ENCODE data around the gene NIPSNAP2. TPM values are rescaled to one million over a fixed set of nuclear protein-coding genes. Genes with fewer than 3 reads are reported as not detected.

NIPSNAP2 gene
- polyA plus RNA-seq, 3 donors: 43.2 to 97.5 (median 88.0) TPM

DNA sequence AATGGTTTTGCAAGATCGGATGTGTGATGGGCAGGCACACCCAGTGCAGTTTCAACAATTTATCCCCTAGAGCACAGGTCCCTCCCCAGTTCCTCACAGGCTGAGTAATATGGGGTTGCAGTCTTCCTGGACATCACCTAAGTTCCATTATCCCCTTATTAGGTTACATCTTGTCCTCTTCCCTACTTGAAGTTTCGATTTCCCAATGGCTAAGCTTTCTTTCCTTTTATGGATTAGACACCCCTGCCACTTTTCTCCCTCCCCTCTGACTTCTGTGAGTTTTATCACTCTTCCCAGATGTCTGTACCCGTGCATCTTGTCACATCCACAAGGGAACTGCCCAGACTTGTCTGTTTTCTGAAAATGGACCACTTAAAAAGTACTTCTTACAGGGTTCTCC is 2.4 kb upstream of the NIPSNAP2 start:
- DNase-seq: no peak
- peaks cover 19% of the 10 kb centered on the region for H3K79me2 ChIP-seq (ENCODE audit: insufficient read depth, low read length)
- peaks cover 3% of the 10 kb centered on the region for H4K20me1 ChIP-seq (ENCODE audit: insufficient read depth, low read length)
- no peak overlapping the region for H3K27ac Mint-ChIP-seq
- no peak overlapping the region for H2AFZ ChIP-seq (ENCODE audit: insufficient read depth, low read depth, low read length, poor library complexity, severe bottlenecking)
- peaks cover 4 to 6% of the 10 kb centered on the region in 2 donors for H3K36me3 Mint-ChIP-seq
- H3K27me3 ChIP-seq (ENCODE audit: control insufficient read depth in 2 of 2, insufficient read depth in 2 of 2, low read length in 2 of 2): peaks cover 0 to 5% of the 10 kb centered on the region in 2 donors
- H3K9me3 ChIP-seq (replicated peaks in 1 of 2; ENCODE audit: control insufficient read depth in 1 of 2, insufficient read depth in 1 of 2, low read length in 2 of 2): no peaks in the 10 kb centered on the region
- WGBS (ENCODE audit: insufficient coverage): 92% methylated on average over 1 of the region's 3 CpGs
- peaks cover 18% of the 10 kb centered on the region in 2 donors for H3K4me1 ChIP-seq (ENCODE audit: control insufficient read depth in 1 of 2, insufficient read depth in 2 of 2, low read length in 2 of 2)
- peaks cover 22% of the 10 kb centered on the region for H3K4me1 Mint-ChIP-seq
- no peak overlapping the region for H3K4me3 ChIP-seq (replicated peaks in 1 of 3; ENCODE audit: low read depth in 2 of 3, low read length in 3 of 3)
- peaks cover 0 to 9% (median 9%) of the 10 kb centered on the region in 3 donors for H3K27me3 Mint-ChIP-seq (ENCODE audit: low read depth in 3 of 3)
- no peak overlapping the region for H3K4me3 Mint-ChIP-seq
- TF ChIP-seq, protein P1, sequence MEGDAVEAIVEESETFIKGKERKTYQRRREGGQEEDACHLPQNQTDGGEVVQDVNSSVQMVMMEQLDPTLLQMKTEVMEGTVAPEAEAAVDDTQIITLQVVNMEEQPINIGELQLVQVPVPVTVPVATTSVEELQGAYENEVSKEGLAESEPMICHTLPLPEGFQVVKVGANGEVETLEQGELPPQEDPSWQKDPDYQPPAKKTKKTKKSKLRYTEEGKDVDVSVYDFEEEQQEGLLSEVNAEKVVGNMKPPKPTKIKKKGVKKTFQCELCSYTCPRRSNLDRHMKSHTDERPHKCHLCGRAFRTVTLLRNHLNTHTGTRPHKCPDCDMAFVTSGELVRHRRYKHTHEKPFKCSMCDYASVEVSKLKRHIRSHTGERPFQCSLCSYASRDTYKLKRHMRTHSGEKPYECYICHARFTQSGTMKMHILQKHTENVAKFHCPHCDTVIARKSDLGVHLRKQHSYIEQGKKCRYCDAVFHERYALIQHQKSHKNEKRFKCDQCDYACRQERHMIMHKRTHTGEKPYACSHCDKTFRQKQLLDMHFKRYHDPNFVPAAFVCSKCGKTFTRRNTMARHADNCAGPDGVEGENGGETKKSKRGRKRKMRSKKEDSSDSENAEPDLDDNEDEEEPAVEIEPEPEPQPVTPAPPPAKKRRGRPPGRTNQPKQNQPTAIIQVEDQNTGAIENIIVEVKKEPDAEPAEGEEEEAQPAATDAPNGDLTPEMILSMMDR (IDR thresholded peaks at IDR 0.05): no peak
- peaks cover 2 to 7% of the 10 kb centered on the region in 2 donors for H3K36me3 ChIP-seq (replicated peaks in 1 of 2; ENCODE audit: control insufficient read depth in 1 of 2, insufficient read depth in 2 of 2, low read length in 2 of 2)
- no peak overlapping the region for H3K27ac ChIP-seq (ENCODE audit: low read depth in 1 of 2, low read length in 2 of 2)
- H3K9me3 Mint-ChIP-seq: peaks cover 0 to 3% (median 0%) of the 10 kb centered on the region in 7 donors
- no peak overlapping the region for H3K9ac ChIP-seq (ENCODE audit: insufficient read depth, low read length, poor library complexity, severe bottlenecking)
- intact Hi-C loops (cut with micrococcal nuclease): loop anchor here (5.0 to 10.0 kb wide), 2 partner anchors 367 to 595 kb away; partner anchors contain the start of gene LANCL2 (in 1 of the 2)
- no peak overlapping the region for H3K4me2 ChIP-seq (replicated peaks; ENCODE audit: extremely low read depth, low read length, poor library complexity, severe bottlenecking)

DNA sequence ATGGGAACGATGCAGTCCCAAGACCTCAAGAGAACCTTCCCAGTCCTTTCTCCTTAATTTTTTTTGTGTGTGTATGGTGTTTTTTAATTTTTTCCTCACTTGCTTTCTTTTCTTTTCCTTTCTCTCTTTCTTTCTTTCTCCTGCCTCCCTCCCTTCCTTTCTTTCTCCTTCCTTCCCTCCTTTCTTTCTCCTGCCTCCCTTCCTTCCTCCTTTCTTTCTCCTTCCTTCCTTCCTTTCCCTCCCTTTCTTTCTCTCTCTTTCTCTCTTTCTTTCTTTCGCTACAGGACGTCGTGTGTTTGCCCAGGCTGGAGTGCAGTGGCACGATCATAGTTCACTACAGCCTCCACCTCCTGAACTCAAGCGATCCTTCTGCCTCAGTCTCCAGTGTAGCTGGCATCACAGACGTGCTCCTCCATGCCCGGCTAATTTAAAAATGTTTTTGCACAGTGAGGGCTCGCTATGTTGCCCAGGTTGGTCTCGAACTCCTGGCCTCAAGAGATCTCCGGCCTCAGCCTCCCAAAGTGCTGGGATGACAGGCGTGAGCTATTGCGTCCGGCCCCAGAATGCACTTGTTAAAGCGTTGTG is 709 bp upstream of the NIPSNAP2 start:
- H4K20me1 ChIP-seq (ENCODE audit: insufficient read depth, low read length): peaks cover 14% of the 10 kb centered on the region
- no peak for DNase-seq
- peaks cover 0 to 5% of the 10 kb centered on the region in 2 donors for H3K27me3 ChIP-seq (ENCODE audit: control insufficient read depth in 2 of 2, insufficient read depth in 2 of 2, low read length in 2 of 2)
- H3K9me3 ChIP-seq (replicated peaks in 1 of 2; ENCODE audit: control insufficient read depth in 1 of 2, insufficient read depth in 1 of 2, low read length in 2 of 2): no peaks in the 10 kb centered on the region
- peaks cover 18% of the 10 kb centered on the region in 2 donors for H3K4me1 ChIP-seq (ENCODE audit: control insufficient read depth in 1 of 2, insufficient read depth in 2 of 2, low read length in 2 of 2)
- H2AFZ ChIP-seq (ENCODE audit: insufficient read depth, low read depth, low read length, poor library complexity, severe bottlenecking): peak overlapping the region; percentile 72
- H3K79me2 ChIP-seq (ENCODE audit: insufficient read depth, low read length): peaks cover 33% of the 10 kb centered on the region
- peak overlapping the region; percentile 11 to 68 (median 21) for H3K4me3 ChIP-seq (replicated peaks in 1 of 3; ENCODE audit: low read depth in 2 of 3, low read length in 3 of 3)
- peaks cover 0 to 9% (median 9%) of the 10 kb centered on the region in 3 donors for H3K27me3 Mint-ChIP-seq (ENCODE audit: low read depth in 3 of 3)
- peaks cover 23% of the 10 kb centered on the region for H3K4me1 Mint-ChIP-seq
- H3K4me3 Mint-ChIP-seq: peak overlapping the region; percentile 58 to 69
- peak overlapping the region; percentile 79 for H3K4me2 ChIP-seq (replicated peaks; ENCODE audit: extremely low read depth, low read length, poor library complexity, severe bottlenecking)
- peaks cover 0 to under 1% (median 0%) of the 10 kb centered on the region in 7 donors for H3K9me3 Mint-ChIP-seq
- peak overlapping the region; percentile 44 to 68 for H3K27ac ChIP-seq (ENCODE audit: low read depth in 1 of 2, low read length in 2 of 2)
- H3K9ac ChIP-seq (ENCODE audit: insufficient read depth, low read length, poor library complexity, severe bottlenecking): peak overlapping the region; percentile 80
- TF ChIP-seq, protein P1 (IDR thresholded peaks at IDR 0.05): no peak
- peak overlapping the region; percentile 64 to 87 (median 83) for H3K27ac Mint-ChIP-seq
- 90% methylated on average over 6 of the region's 15 CpGs for WGBS (ENCODE audit: insufficient coverage)
- intact Hi-C loops (cut with micrococcal nuclease): loop anchor here (1.0 to 10.0 kb wide), 3 partner anchors 143 to 596 kb away; partner anchors contain the start of genes CHCHD2 (in 1 of the 2) and LANCL2 (in 1 of the 2)
- peaks cover 2 to 12% of the 10 kb centered on the region in 2 donors for H3K36me3 ChIP-seq (replicated peaks in 1 of 2; ENCODE audit: control insufficient read depth in 1 of 2, insufficient read depth in 2 of 2, low read length in 2 of 2)
- peaks cover 11 to 15% of the 10 kb centered on the region in 2 donors for H3K36me3 Mint-ChIP-seq
